ENCODE results near the gene KIAA1958. TPM values are rescaled to one million over a fixed set of nuclear protein-coding genes. Genes with fewer than 3 reads are reported as not detected.
A peak's percentile ranks its signal among the peaks of the same experiment; 100 is the strongest.

KIAA1958 gene
- total and polyA plus RNA-seq, 10 of the 15 experiments (the other 5 are each of a cell fraction or from before 2014, with no cell fraction given), result 0.53 to 8.7 (median 4.0) TPM

- DNase-seq (ENCODE audit: low read depth, low spot score), result no peak
- no peak overlapping the region for H3K4me2 ChIP-seq (ENCODE audit: control insufficient read depth, insufficient read depth)
- ATAC-seq, result no peak
- H2AFZ ChIP-seq (ENCODE audit: control insufficient read depth, low read depth, low read length), result no peak overlapping the region
- intact Hi-C loops (cut with micrococcal nuclease; ENCODE audit: unreplicated experiment) (loop anchor here (10.0 kb wide), 1 partner anchor 63 kb away; no protein-coding TSS in a partner anchor), in situ Hi-C loops (cut with MboI) (no loop called here)
- 93% methylated on average over 2 of the region's 2 CpGs for WGBS (ENCODE audit: insufficient coverage, insufficient replicate concordance, low lambda C conversion rate, missing lambda C conversion rate)
- no peak overlapping the region for H3K27ac ChIP-seq (ENCODE audit: control insufficient read depth, insufficient read depth)
- H3K4me3 ChIP-seq, result no peak overlapping the region
- no peaks in the 10 kb centered on the region for H4K20me1 ChIP-seq (ENCODE audit: control insufficient read depth, insufficient read depth)
- H3K79me2 ChIP-seq (ENCODE audit: control insufficient read depth, insufficient read depth, low read length), result no peaks in the 10 kb centered on the region
- no peaks in the 10 kb centered on the region; a peak in 1 of 4 replicates for H3K36me3 ChIP-seq (ENCODE audit: control insufficient read depth in 2 of 2, insufficient read depth in 2 of 2, low read length in 1 of 2)
- no peaks in the 10 kb centered on the region for H3K4me1 ChIP-seq (ENCODE audit: control insufficient read depth, insufficient read depth, low read length)
- RAD21 ChIA-PET (ENCODE audit: unreplicated experiment), result no interaction called here
- no TSS peak for BruUV-seq (replicated peaks)
- no peaks in the 10 kb centered on the region for H3K27me3 ChIP-seq (replicated peaks in 1 of 2; ENCODE audit: control insufficient read depth in 2 of 2, insufficient read depth in 2 of 2, low read length in 1 of 2)
- no peaks in the 10 kb centered on the region for H3K9me3 ChIP-seq (replicated peaks; ENCODE audit: control insufficient read depth, insufficient read depth, low read length)
- no peak overlapping the region for H3K9ac ChIP-seq (ENCODE audit: control insufficient read depth, insufficient read depth, low read length)
- SMC1A ChIA-PET (ENCODE audit: uncharacterized antibody, unreplicated experiment), result interaction anchor here (0.8 kb wide), 1 partner anchor 612 kb away, joined by 4 read pairs; no protein-coding TSS in a partner anchor
- CTCF ChIA-PET, result interaction anchor here (0.6 to 1.3 kb wide), 2 partner anchors 12 to 356 kb away, joined by 3 read pairs; no protein-coding TSS in a partner anchor
- POLR2A ChIA-PET, result interaction anchor here (1.5 kb wide), 1 partner anchor 16 kb away, joined by 3 read pairs; no protein-coding TSS in a partner anchor
- FAIRE-seq, result peak; percentile 13
- TF ChIP-seq STAT1 (conservative IDR thresholded peaks at IDR 0.05), result no peak
- no peak for TF ChIP-seq HDAC2 (IDR thresholded peaks at IDR 0.05)
- no peak for TF ChIP-seq EGR1 (IDR thresholded peaks at IDR 0.05; ENCODE audit: borderline replicate concordance in 1 of 2, low read depth in 2 of 2, low read length in 2 of 2)
- no peak for TF ChIP-seq STAT3 (IDR thresholded peaks at IDR 0.05; ENCODE audit: low read depth, low read length)
- TF ChIP-seq LARP7 (IDR thresholded peaks at IDR 0.05), result no peak
- TF ChIP-seq ZNF217 (IDR thresholded peaks at IDR 0.05), result no peak
- no peak for TF ChIP-seq ZNF384 (IDR thresholded peaks at IDR 0.05; ENCODE audit: borderline replicate concordance, low read depth, low read length)
- no peak for TF ChIP-seq USF2 (IDR thresholded peaks at IDR 0.05; ENCODE audit: borderline replicate concordance, low read depth, low read length)
- TF ChIP-seq RCOR1 (conservative IDR thresholded peaks at IDR 0.05; ENCODE audit: low read depth, low read length), result no peak
- no peak for TF ChIP-seq RUNX3 (IDR thresholded peaks at IDR 0.05; ENCODE audit: low read length)
- no peak for TF ChIP-seq BCLAF1 (IDR thresholded peaks at IDR 0.05)
- no peak for TF ChIP-seq IRF3 (IDR thresholded peaks at IDR 0.05)
- no peak for TF ChIP-seq CEBPZ (IDR thresholded peaks at IDR 0.05; ENCODE audit: low read depth, low read length)
- TF ChIP-seq ETV6 (conservative IDR thresholded peaks at IDR 0.05 in 1 of 2, IDR thresholded peaks at IDR 0.05 in 1 of 2; ENCODE audit: borderline replicate concordance in 1 of 2, low read depth in 1 of 2), result no peak
Observed at GRCh38 chr9:112437406-112437805, 49.2 kb upstream of the KIAA1958 start.

Measured in GM12878 (cell line).